Stimulated activated memory B cell treated with anti-CD40 and anti-IgM and Interleukin-4, amounts not matched to agents 10 μg/mL and 1 μg/mL and 100 μg/mL, for 72 hours (primary cell): ENCODE measurements around the gene CD3D.
"Not testable (repeated sequence)": the region's sequence is repeated elsewhere in the genome, so short reads cannot be mapped to it uniquely, and the experiment has no call there.

Experiments
- ATAC-seq: fragments of 150-1000 bp; cut with Tn5 transposase; 2 replicates; pipeline ENCODE4 v1.10.0; 2021
- H3K27ac Mint-ChIP-seq: one replicate; pipeline ENCODE4 v1.8.0; 2022; ENCODE audit warnings: mild to moderate bottlenecking, mixed read lengths
- H3K27me3 Mint-ChIP-seq: one replicate; pipeline ENCODE4 v1.8.0; 2022; ENCODE audit warnings: mixed read lengths
- H3K36me3 Mint-ChIP-seq: one replicate; pipeline ENCODE4 v1.8.0; 2022; ENCODE audit warnings: mixed read lengths
- H3K4me1 Mint-ChIP-seq: one replicate; pipeline ENCODE4 v1.8.0; 2022; ENCODE audit warnings: mixed read lengths
- H3K4me3 Mint-ChIP-seq: one replicate; pipeline ENCODE4 v1.8.0; 2022; ENCODE audit warnings: mild to moderate bottlenecking, moderate library complexity, mixed read lengths
- H3K9me3 Mint-ChIP-seq: one replicate; pipeline ENCODE4 v1.8.0; 2022; ENCODE audit warnings: mixed read lengths

The CD3D gene

DNA sequence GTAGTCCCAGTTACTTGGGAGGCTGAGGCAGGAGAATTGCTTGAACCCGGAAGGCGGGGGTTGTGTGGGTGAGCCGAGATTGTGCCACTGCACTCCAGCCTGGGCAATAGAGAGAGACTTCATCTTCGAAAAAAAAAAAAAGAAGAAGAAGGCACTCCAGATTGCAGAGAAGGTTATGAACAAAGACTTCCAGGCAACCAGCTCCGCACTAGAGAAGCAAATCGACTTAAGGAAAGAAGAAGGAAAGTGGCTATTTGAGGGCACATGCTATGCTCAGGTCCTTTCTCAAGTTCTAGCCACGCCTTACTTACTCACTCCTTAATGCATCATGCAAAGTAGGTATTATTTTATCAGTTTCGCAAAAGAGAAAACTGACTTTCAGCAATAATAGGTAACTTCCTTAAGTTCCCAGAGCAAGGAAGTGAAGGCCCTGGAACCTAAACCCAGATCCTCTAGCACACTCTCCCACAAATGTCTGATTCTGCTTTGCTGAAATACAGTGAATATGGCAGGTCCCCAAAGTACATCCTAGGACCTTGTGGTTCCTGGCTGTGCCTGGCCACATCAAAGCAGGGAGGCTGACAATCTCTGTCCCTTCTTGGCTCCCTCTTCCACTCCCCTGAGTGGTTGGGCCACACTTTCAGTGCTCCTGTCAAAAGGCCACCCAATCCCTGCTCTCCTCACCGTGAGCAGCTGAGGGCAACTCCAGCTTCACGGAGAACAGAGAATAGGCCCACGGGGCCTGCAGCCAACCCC, 23.7 kb downstream of the CD3D start:
- ATAC-seq = no peak
- H3K27me3 Mint-ChIP-seq = no peaks in the 10 kb centered on the region
- H3K27ac Mint-ChIP-seq = peak overlapping the region; percentile 28
- H3K4me1 Mint-ChIP-seq = peaks cover 61% of the 10 kb centered on the region
- peaks cover 4% of the 10 kb centered on the region for H3K9me3 Mint-ChIP-seq
- no peaks in the 10 kb centered on the region for H3K36me3 Mint-ChIP-seq
- H3K4me3 Mint-ChIP-seq = no peak overlapping the region

GRCh38 chr11:118318124-118318523, 24.4 kb downstream of the CD3D start:
- Mint-ChIP-seq H3K27ac (no peak overlapping the region), H3K9me3 (peaks cover 4% of the 10 kb centered on the region), H3K36me3 (no peaks in the 10 kb centered on the region), H3K27me3 (no peaks in the 10 kb centered on the region), H3K4me3 (no peak overlapping the region), H3K4me1 (peaks cover 61% of the 10 kb centered on the region)
- ATAC-seq = no peak

DNA sequence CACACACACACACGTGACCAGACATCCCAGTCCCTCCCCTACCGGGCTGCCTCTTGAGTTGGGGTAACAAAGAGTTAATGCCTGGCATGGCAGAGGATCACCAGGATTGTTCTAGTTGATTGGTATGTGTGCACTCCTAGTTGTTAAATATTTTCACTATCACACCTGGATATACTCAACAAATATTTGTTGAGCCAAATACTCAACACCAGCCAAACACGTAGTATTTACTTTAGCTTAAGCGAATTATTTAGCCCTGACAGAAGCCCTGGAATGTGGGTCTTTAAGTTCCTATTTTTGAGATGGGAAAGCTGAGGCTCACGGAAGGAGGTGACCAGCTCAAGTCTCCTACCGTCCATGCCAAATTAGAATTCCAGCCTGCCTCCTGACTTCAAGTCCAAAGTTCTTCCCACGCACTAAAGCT, 27.5 kb downstream of the CD3D start:
- ATAC-seq = no peak
- Mint-ChIP-seq H3K4me3 (no peak overlapping the region), H3K27ac (peak overlapping the region; percentile 75), H3K4me1 (peaks cover 51% of the 10 kb centered on the region), H3K9me3 (peaks cover under 1% of the 10 kb centered on the region), H3K36me3 (no peaks in the 10 kb centered on the region), H3K27me3 (no peaks in the 10 kb centered on the region)

- Mint-ChIP-seq H3K4me1 (peaks cover 37% of the 10 kb centered on the region), H3K9me3 (no peaks in the 10 kb centered on the region), H3K27me3 (no peaks in the 10 kb centered on the region), H3K36me3 (no peaks in the 10 kb centered on the region), H3K4me3 (no peak overlapping the region), H3K27ac (no peak overlapping the region)
- ATAC-seq = no peak
Measured at GRCh38 chr11:118313242-118313641, 29.3 kb downstream of the CD3D start.

DNA sequence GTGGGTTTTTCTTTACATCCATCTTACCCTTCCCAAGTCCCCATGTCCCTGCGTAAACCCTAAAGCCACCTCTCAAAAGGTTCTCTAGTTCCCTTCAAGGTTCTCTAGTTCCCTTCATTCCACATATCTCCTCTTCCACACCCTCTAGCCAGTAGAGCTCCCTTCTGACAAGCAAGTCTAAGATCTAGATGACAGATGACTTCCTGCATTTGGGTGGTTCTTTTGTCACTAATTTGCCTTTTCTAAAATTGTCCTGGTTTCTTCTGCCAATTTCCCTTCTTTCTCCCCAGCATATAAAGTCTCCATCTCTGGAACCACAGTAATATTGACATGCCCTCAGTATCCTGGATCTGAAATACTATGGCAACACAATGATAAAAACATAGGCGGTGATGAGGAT, 30.2 kb downstream of the CD3D start:
- no peaks in the 10 kb centered on the region for H3K9me3 Mint-ChIP-seq
- H3K4me3 Mint-ChIP-seq = no peak overlapping the region
- H3K27ac Mint-ChIP-seq = peak overlapping the region; percentile 4
- no peaks in the 10 kb centered on the region for H3K27me3 Mint-ChIP-seq
- no peak for ATAC-seq
- peaks cover 35% of the 10 kb centered on the region for H3K4me1 Mint-ChIP-seq
- no peaks in the 10 kb centered on the region for H3K36me3 Mint-ChIP-seq

DNA sequence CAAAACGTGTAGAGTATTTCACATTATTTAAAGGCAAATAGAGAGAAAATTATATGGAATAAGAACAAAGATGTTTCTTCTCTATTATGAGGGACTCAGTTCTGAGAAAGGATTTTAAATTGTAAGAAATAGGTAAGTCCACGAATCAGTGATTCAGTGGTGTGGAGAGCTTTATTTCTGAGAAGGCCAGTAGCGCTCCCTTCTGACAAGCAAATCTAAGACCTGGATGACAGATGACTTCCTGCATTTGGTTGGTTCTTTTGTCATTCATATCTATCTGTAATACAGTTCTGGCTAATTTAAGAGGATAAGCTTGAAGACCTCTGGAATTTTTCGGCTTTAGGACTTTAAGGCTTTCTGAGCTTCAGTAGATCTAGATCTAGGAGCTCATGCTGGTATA, 31.0 kb downstream of the CD3D start:
- Mint-ChIP-seq H3K27ac (no peak overlapping the region), H3K4me3 (no peak overlapping the region), H3K4me1 (peaks cover 27% of the 10 kb centered on the region), H3K9me3 (no peaks in the 10 kb centered on the region), H3K36me3 (no peaks in the 10 kb centered on the region), H3K27me3 (no peaks in the 10 kb centered on the region)
- ATAC-seq = no peak

GRCh38 chr11:118310781-118311485, 31.6 kb downstream of the CD3D start:
- H3K27ac Mint-ChIP-seq = no peak overlapping the region
- no peak for ATAC-seq
- H3K9me3 Mint-ChIP-seq = no peaks in the 10 kb centered on the region
- H3K27me3 Mint-ChIP-seq = no peaks in the 10 kb centered on the region
- peaks cover 21% of the 10 kb centered on the region for H3K4me1 Mint-ChIP-seq
- H3K36me3 Mint-ChIP-seq = no peaks in the 10 kb centered on the region
- no peak overlapping the region for H3K4me3 Mint-ChIP-seq

DNA sequence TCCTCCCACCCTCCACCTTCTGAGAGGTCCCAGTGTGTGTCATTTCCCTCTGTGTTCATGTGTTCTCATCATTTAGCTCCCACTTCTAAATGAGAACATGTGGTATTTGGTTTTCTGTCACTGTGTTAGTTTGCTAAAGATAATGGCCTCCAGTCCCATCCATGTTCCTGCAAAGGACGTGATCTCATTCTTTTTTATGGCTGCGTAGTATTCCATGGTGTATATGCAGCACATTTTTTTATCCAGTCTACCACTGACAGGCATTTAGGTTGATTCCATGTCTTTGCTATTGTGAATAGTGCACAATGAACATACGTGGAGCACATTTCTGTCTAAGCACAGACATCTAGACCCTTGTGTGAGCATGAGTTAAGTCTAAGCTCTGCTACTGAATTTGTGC, 32.2 kb downstream of the CD3D start:
- H3K4me1 Mint-ChIP-seq = peaks cover 14% of the 10 kb centered on the region

DNA sequence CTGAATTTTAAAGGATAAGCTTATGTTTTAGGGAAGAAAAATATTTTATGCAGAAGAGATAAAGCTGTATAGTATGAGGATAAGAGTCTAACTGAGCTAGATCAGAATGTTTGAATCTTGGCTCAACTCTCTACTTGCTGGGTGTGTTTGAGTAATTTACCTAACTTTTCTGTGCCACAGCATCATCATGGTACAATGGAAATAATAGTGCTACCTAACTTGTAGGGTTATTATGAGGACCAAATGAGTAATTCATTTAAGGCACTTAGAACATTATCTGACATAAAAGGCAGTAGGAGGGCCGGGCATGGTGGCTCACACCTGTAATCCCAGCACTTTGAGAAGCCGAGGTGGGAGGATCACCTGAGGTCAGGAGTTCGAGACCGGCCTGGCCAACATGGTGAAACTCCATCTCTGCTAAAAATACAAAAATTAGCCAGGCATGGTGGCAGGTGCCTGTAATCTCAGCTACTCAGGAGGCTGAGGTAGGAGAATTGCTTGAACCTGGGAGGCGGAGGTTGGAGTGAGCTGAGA, 33.4 kb downstream of the CD3D start:
- not testable (repeated sequence) for H3K9me3 Mint-ChIP-seq, H3K4me3 Mint-ChIP-seq, H3K27ac Mint-ChIP-seq, H3K36me3 Mint-ChIP-seq, ATAC-seq, H3K27me3 Mint-ChIP-seq
- H3K4me1 Mint-ChIP-seq = peaks cover 20% of the 10 kb centered on the region

More for the DNA sequence above, 32.2 kb downstream of the CD3D start:
- H3K27ac Mint-ChIP-seq = no peak overlapping the region
- no peaks in the 10 kb centered on the region for H3K36me3 Mint-ChIP-seq
- no peaks in the 10 kb centered on the region for H3K9me3 Mint-ChIP-seq
- no peak for ATAC-seq
- no peaks in the 10 kb centered on the region for H3K27me3 Mint-ChIP-seq
- H3K4me3 Mint-ChIP-seq = no peak overlapping the region

- H3K4me3 Mint-ChIP-seq = no peak overlapping the region
Measured at GRCh38 chr11:118306556-118306955, 35.9 kb downstream of the CD3D start.

GRCh38 chr11:118305726-118306125, 36.8 kb downstream of the CD3D start:
- Mint-ChIP-seq H3K4me3 (no peak overlapping the region), H3K27me3 (peaks cover 20% of the 10 kb centered on the region), H3K27ac (no peak overlapping the region), H3K9me3 (no peaks in the 10 kb centered on the region), H3K4me1 (peaks cover 8% of the 10 kb centered on the region), H3K36me3 (no peaks in the 10 kb centered on the region)
- no peak for ATAC-seq

More at GRCh38 chr11:118306556-118306955, 35.9 kb downstream of the CD3D start:
- no peak overlapping the region for H3K27ac Mint-ChIP-seq
- no peaks in the 10 kb centered on the region for H3K9me3 Mint-ChIP-seq
- peaks cover 20% of the 10 kb centered on the region for H3K27me3 Mint-ChIP-seq
- no peak for ATAC-seq
- H3K4me1 Mint-ChIP-seq = peaks cover 8% of the 10 kb centered on the region
- no peaks in the 10 kb centered on the region for H3K36me3 Mint-ChIP-seq

GRCh38 chr11:118304568-118305248, 37.8 kb downstream of the CD3D start, which contains the start of gene CD3E:
Gene CD3E (plus strand): TSS chr11:118304730. CDS start chr11:118304953, 223 bp downstream.
- no peak for ATAC-seq
- no peak within 1 kb of the TSS for H3K27ac Mint-ChIP-seq

DNA sequence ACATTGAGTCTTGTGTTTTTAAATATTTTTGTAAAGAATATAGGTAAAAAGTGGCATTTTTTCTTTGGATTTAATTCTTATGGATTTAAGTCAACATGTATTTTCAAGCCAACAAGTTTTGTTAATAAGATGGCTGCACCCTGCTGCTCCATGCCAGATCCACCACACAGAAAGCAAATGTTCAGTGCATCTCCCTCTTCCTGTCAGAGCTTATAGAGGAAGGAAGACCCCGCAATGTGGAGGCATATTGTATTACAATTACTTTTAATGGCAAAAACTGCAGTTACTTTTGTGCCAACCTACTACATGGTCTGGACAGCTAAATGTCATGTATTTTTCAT, 38.3 kb downstream of the CD3D start:
- H3K9me3 Mint-ChIP-seq = no peaks in the 10 kb centered on the region
- H3K4me1 Mint-ChIP-seq = peaks cover 8% of the 10 kb centered on the region
- no peak overlapping the region for H3K27ac Mint-ChIP-seq
- no peak for ATAC-seq
- no peaks in the 10 kb centered on the region for H3K36me3 Mint-ChIP-seq
- H3K27me3 Mint-ChIP-seq = peaks cover 20% of the 10 kb centered on the region
- no peak overlapping the region for H3K4me3 Mint-ChIP-seq

More at GRCh38 chr11:118304568-118305248, 37.8 kb downstream of the CD3D start, which contains the start of gene CD3E:
- no peaks in the 10 kb centered on the region for H3K36me3 Mint-ChIP-seq
- H3K27me3 Mint-ChIP-seq = peaks cover 20% of the 10 kb centered on the region
- H3K4me3 Mint-ChIP-seq = no peak within 1 kb of the TSS
- no peaks in the 10 kb centered on the region for H3K9me3 Mint-ChIP-seq
- peaks cover 8% of the 10 kb centered on the region for H3K4me1 Mint-ChIP-seq

GRCh38 chr11:118301600-118302195, 40.8 kb downstream of the CD3D start:
- Mint-ChIP-seq H3K4me3 (no peak overlapping the region), H3K4me1 (peaks cover 8% of the 10 kb centered on the region), H3K27ac (no peak overlapping the region), H3K36me3 (no peaks in the 10 kb centered on the region), H3K27me3 (peaks cover 20% of the 10 kb centered on the region), H3K9me3 (no peaks in the 10 kb centered on the region)
- ATAC-seq = no peak
